ENCODE measurements around the gene SMYD3.

Gene SMYD3

DNA sequence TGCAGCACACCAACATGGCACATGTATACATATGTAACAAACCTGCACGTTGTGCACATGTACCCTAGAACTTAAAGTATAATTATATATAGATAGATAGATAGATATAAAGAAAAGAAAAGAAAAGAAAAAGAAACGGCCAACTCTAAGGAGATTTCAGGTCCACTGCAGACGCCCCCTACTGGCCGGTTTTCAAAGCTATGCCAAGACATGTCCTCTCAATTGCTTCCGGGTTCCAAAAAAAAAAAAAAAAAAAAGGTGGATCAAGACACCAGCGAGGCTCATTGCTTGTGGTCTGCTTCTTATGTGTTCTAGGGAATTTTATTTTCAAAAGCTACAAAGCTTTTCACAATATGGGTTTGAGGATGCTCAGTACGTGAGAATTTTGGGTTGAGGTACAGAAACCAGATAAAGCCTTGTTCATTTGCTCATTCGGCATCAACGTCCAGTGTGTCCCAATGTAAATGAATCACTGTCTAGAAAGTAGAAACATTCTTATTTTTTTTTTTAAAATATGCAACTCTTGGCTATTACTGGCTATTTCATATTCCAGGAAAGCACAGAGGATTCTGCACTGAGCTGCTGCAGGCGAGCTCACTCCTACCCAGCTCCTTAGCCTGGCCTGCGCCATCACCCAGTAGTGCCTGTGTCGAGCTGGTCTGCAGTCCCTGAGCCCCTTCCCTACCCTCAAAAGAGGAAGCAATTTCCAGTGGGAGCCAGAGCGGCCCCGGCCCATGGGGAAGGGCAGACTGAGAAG lies 709.3 kb downstream of the SMYD3 start:
- ATAC-seq (ENCODE audit: insufficient read depth, low read depth) (no peak), DNase-seq (peak; percentile 22)
- Histone ChIP-seq H3K4me2 (ENCODE audit: insufficient read depth, low read length) (no peak overlapping the region), H2AFZ (ENCODE audit: low read depth, low read length) (no peak overlapping the region), H3K9me3 (ENCODE audit: insufficient read depth, low read length, severe bottlenecking) (no peaks in the 10 kb centered on the region), H3K79me2 (ENCODE audit: insufficient read depth, low read length) (no peaks in the 10 kb centered on the region), H3K9ac (ENCODE audit: low read depth, low read length) (no peak overlapping the region), H3K4me3 (ENCODE audit: low read depth in 1 of 2, low read length in 2 of 2) (no peak overlapping the region), H3K36me3 (ENCODE audit: insufficient read depth, low read length) (no peaks in the 10 kb centered on the region), H3K27ac (ENCODE audit: low read length) (no peak overlapping the region), H4K20me1 (ENCODE audit: insufficient read depth, low read length) (no peaks in the 10 kb centered on the region), H3K27me3 (ENCODE audit: insufficient read depth, low read length, poor library complexity) (no peaks in the 10 kb centered on the region), H3K4me1 (ENCODE audit: insufficient read depth, low read length) (no peaks in the 10 kb centered on the region)
- TF ChIP-seq, protein P1, sequence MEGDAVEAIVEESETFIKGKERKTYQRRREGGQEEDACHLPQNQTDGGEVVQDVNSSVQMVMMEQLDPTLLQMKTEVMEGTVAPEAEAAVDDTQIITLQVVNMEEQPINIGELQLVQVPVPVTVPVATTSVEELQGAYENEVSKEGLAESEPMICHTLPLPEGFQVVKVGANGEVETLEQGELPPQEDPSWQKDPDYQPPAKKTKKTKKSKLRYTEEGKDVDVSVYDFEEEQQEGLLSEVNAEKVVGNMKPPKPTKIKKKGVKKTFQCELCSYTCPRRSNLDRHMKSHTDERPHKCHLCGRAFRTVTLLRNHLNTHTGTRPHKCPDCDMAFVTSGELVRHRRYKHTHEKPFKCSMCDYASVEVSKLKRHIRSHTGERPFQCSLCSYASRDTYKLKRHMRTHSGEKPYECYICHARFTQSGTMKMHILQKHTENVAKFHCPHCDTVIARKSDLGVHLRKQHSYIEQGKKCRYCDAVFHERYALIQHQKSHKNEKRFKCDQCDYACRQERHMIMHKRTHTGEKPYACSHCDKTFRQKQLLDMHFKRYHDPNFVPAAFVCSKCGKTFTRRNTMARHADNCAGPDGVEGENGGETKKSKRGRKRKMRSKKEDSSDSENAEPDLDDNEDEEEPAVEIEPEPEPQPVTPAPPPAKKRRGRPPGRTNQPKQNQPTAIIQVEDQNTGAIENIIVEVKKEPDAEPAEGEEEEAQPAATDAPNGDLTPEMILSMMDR (IDR thresholded peaks at IDR 0.05; ENCODE audit: borderline replicate concordance, extremely low read depth, low read length, poor library complexity, severe bottlenecking) = peak; percentile 42
- TF ChIP-seq EZH2 (IDR thresholded peaks at IDR 0.05; ENCODE audit: borderline replicate concordance, low read depth, low read length, severe bottlenecking) = no peak

DNA sequence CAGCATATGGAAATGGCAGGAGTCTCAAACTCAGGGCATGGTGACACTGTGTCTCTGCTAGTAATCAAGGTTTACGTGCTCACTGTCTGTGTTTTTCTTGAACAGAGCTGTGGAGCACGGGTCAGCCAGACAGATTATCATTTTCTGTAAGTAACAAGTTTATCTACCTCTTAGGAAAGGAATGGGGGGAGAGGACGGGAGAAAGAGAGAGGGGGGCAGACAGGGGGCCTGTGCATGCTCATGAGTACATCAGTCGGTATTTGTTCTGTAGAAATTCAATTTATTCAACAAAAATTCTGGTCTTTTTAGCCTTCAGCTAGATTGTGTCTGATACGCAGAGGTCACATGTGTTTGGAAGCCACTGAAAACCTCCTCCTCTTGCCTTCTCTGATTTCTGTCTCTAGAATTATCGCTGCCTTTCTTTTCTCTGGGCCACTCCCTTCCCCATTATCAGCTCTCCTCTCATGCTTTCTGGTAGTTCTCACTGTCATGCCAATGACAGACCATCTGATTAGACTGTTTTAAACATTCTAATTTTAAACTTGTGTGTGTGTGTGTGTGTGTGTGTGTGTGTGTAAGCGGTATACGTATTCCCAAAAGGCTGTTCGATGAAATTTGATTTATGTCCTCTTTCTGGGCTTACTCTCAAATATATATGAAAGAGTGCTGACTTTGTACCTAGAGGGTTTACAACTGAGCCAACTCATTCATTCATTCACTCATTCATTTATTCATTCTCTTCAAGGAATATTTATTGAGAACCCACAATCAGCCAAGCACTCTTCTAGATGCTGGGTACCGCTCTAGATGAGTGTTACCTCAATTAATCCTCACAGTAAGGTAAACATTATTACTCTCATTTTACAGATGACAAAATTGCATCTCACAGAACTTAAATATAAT lies 715.4 kb downstream of the SMYD3 start:
- H3K4me3 ChIP-seq (ENCODE audit: low read depth in 1 of 2, low read length in 2 of 2) = no peak overlapping the region
- no peaks in the 10 kb centered on the region for H3K4me1 ChIP-seq (ENCODE audit: insufficient read depth, low read length)
- no peaks in the 10 kb centered on the region for H3K79me2 ChIP-seq (ENCODE audit: insufficient read depth, low read length)
- TF ChIP-seq, protein P1 (IDR thresholded peaks at IDR 0.05; ENCODE audit: borderline replicate concordance, extremely low read depth, low read length, poor library complexity, severe bottlenecking) = no peak
- TF ChIP-seq EZH2 (IDR thresholded peaks at IDR 0.05; ENCODE audit: borderline replicate concordance, low read depth, low read length, severe bottlenecking) = no peak
- no peaks in the 10 kb centered on the region for H3K27me3 ChIP-seq (ENCODE audit: insufficient read depth, low read length, poor library complexity)
- H3K9ac ChIP-seq (ENCODE audit: low read depth, low read length) = no peak overlapping the region
- H3K9me3 ChIP-seq (ENCODE audit: insufficient read depth, low read length, severe bottlenecking) = no peaks in the 10 kb centered on the region
- H3K36me3 ChIP-seq (ENCODE audit: insufficient read depth, low read length) = no peaks in the 10 kb centered on the region
- no peak overlapping the region for H2AFZ ChIP-seq (ENCODE audit: low read depth, low read length)
- no peak overlapping the region for H3K27ac ChIP-seq (ENCODE audit: low read length)
- no peaks in the 10 kb centered on the region for H4K20me1 ChIP-seq (ENCODE audit: insufficient read depth, low read length)
- no peak for ATAC-seq (ENCODE audit: insufficient read depth, low read depth)
- DNase-seq = no peak
- no peak overlapping the region for H3K4me2 ChIP-seq (ENCODE audit: insufficient read depth, low read length)

- Histone ChIP-seq H2AFZ (ENCODE audit: low read depth, low read length) (no peak overlapping the region), H3K27ac (ENCODE audit: low read length) (no peak overlapping the region), H4K20me1 (ENCODE audit: insufficient read depth, low read length) (no peaks in the 10 kb centered on the region), H3K9ac (ENCODE audit: low read depth, low read length) (no peak overlapping the region), H3K27me3 (ENCODE audit: insufficient read depth, low read length, poor library complexity) (no peaks in the 10 kb centered on the region), H3K9me3 (ENCODE audit: insufficient read depth, low read length, severe bottlenecking) (no peaks in the 10 kb centered on the region), H3K4me2 (ENCODE audit: insufficient read depth, low read length) (no peak overlapping the region), H3K79me2 (ENCODE audit: insufficient read depth, low read length) (no peaks in the 10 kb centered on the region), H3K36me3 (ENCODE audit: insufficient read depth, low read length) (no peaks in the 10 kb centered on the region), H3K4me3 (ENCODE audit: low read depth in 1 of 2, low read length in 2 of 2) (no peak overlapping the region), H3K4me1 (ENCODE audit: insufficient read depth, low read length) (no peaks in the 10 kb centered on the region)
- ATAC-seq (ENCODE audit: insufficient read depth, low read depth) (no peak), DNase-seq (no peak)
- TF ChIP-seq EZH2 (IDR thresholded peaks at IDR 0.05; ENCODE audit: borderline replicate concordance, low read depth, low read length, severe bottlenecking) = no peak
- TF ChIP-seq, protein P1 (IDR thresholded peaks at IDR 0.05; ENCODE audit: borderline replicate concordance, extremely low read depth, low read length, poor library complexity, severe bottlenecking) = no peak
These were observed 716.6 kb downstream of the SMYD3 start for GRCh38 chr1:245790441-245790840.

Measured in DND-41 (cell line).